Astrocyte (in vitro differentiated cells and primary cell): Measurements from ENCODE around the gene B3GALT6. TPM values are rescaled to one million over a fixed set of nuclear protein-coding genes. Genes with fewer than 3 reads are reported as not detected.

ENCODE experiments used
- DNase-seq: peaks from one replicate; pipeline ENCODE4 v3.0.0-alpha.2; 2010; ENCODE audit warnings: low read depth
- FAIRE-seq: peaks from 2 replicates; lab custom pipeline; 2011; peaks lifted over from hg19 to GRCh38; lab: Jason Lieb, UNC
- H2AFZ ChIP-seq: 2 replicates; pipeline ENCODE4 v1.6.0; 2012; ENCODE audit warnings: low read depth, low read length, inconsistent platforms
- H3K27ac ChIP-seq: 2 replicates; pipeline ENCODE4 v1.5.1; 2011; ENCODE audit warnings: low read depth, low read length, inconsistent platforms
- H3K27me3 ChIP-seq: 2 replicates; pipeline ENCODE4 v1.6.0; 2011; ENCODE audit warnings: low read length, inconsistent platforms; ENCODE audit not compliant: insufficient read depth
- H3K36me3 ChIP-seq: 2 replicates; pipeline ENCODE4 v1.5.1; 2011; ENCODE audit warnings: low read length, inconsistent platforms; ENCODE audit not compliant: insufficient read depth
- H3K4me1 ChIP-seq: 2 replicates; pipeline ENCODE4 v1.5.1; 2011; ENCODE audit warnings: low read length, inconsistent platforms; ENCODE audit not compliant: insufficient read depth
- H3K4me2 ChIP-seq: 2 replicates; pipeline ENCODE4 v1.6.0; 2012; ENCODE audit warnings: low read length, inconsistent platforms
- H3K4me3 ChIP-seq: 2 replicates; pipeline ENCODE4 v1.5.1; 2011; ENCODE audit warnings: low read depth, mild to moderate bottlenecking, low read length, inconsistent platforms; ENCODE audit not compliant: insufficient read depth
- H3K79me2 ChIP-seq: 2 replicates; pipeline ENCODE4 v1.6.0; 2012; ENCODE audit warnings: mild to moderate bottlenecking, low read length, inconsistent platforms; ENCODE audit not compliant: insufficient read depth
- H3K9ac ChIP-seq: 2 replicates; pipeline ENCODE4 v1.6.0; 2012; ENCODE audit warnings: mild to moderate bottlenecking, low read length, inconsistent platforms
- H3K9me3 ChIP-seq: 2 replicates; pipeline ENCODE4 v1.5.1; 2012; ENCODE audit warnings: low read depth, mild to moderate bottlenecking, low read length, inconsistent platforms; ENCODE audit not compliant: insufficient read depth
- H4K20me1 ChIP-seq: 2 replicates; pipeline ENCODE4 v1.6.0; 2012; ENCODE audit warnings: low read length, inconsistent platforms; ENCODE audit not compliant: insufficient read depth
- H3K27ac Mint-ChIP-seq: one replicate; pipeline ENCODE4 v1.8.0; 2021; ENCODE audit warnings: mild to moderate bottlenecking, mixed read lengths; ENCODE audit not compliant: unreplicated experiment
- H3K27me3 Mint-ChIP-seq: one replicate; pipeline ENCODE4 v1.8.0; 2021; ENCODE audit warnings: low read depth, mixed read lengths; ENCODE audit not compliant: unreplicated experiment
- H3K36me3 Mint-ChIP-seq: one replicate; pipeline ENCODE4 v1.8.0; 2021; ENCODE audit warnings: low read depth, mixed read lengths; ENCODE audit not compliant: unreplicated experiment
- H3K4me1 Mint-ChIP-seq: one replicate; pipeline ENCODE4 v1.8.0; 2021; ENCODE audit warnings: low read depth, mixed read lengths; ENCODE audit not compliant: unreplicated experiment
- H3K4me3 Mint-ChIP-seq: one replicate; pipeline ENCODE4 v1.8.0; 2021; ENCODE audit warnings: mild to moderate bottlenecking, moderate library complexity, mixed read lengths; ENCODE audit not compliant: unreplicated experiment
- H3K9me3 Mint-ChIP-seq: one replicate; pipeline ENCODE4 v1.8.0; 2021; ENCODE audit warnings: mild to moderate bottlenecking, mixed read lengths; ENCODE audit not compliant: unreplicated experiment
- EZH2 ChIP-seq: IDR thresholded peaks from 2 replicates; pipeline ENCODE4 v1.6.1; 2012; ENCODE audit warnings: mild to moderate bottlenecking, low read length, inconsistent platforms; ENCODE audit not compliant: insufficient read depth
- total RNA-seq: library from RNA; stranded (reverse); gene quantifications from 2 replicates; pipeline ENCODE4 v1.2.1, GENCODE V29; 2021
- TF ChIP-seq, protein P1 (sequence below): IDR thresholded peaks from 2 replicates; pipeline ENCODE4 v1.5.1; 2011; ENCODE audit warnings: low read depth, mild to moderate bottlenecking, inconsistent platforms, low read length, moderate library complexity; ENCODE audit not compliant: insufficient read depth

The B3GALT6 gene
- total RNA-seq, 1 donor from 2014 or later = 22.4 TPM

DNA sequence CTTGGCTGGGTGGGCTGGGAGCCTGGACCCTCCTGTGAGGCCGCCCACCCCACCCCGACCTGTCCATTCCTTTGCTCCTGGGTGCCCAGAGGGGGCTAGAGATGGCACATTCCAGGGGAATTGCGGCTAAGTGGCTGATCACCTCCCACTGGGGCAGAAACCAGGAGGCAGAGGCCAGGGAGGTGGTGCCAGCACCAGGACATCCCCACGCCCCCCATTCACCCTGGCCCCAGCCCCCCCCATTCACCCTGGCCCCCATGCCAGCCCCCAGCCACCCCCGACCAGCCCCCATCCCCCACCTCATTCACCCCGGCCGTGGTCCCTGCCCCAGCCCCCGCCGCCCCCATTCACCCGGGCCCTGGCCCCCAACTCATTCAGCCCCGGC lies 8.3 kb downstream of the B3GALT6 start:
- Histone ChIP-seq H3K4me1 (no peaks in the 10 kb centered on the region), H3K9ac (no peak overlapping the region), H2AFZ (no peak overlapping the region), H3K36me3 (no peaks in the 10 kb centered on the region), H3K27ac (no peak overlapping the region), H3K27me3 (no peaks in the 10 kb centered on the region), H3K9me3 (no peaks in the 10 kb centered on the region), H3K79me2 (no peaks in the 10 kb centered on the region), H4K20me1 (no peaks in the 10 kb centered on the region), H3K4me2 (no peak overlapping the region), H3K4me3 (no peak overlapping the region)
- no peak overlapping the region for H3K4me3 Mint-ChIP-seq
- H3K4me1 Mint-ChIP-seq = no peaks in the 10 kb centered on the region
- TF ChIP-seq, protein P1, sequence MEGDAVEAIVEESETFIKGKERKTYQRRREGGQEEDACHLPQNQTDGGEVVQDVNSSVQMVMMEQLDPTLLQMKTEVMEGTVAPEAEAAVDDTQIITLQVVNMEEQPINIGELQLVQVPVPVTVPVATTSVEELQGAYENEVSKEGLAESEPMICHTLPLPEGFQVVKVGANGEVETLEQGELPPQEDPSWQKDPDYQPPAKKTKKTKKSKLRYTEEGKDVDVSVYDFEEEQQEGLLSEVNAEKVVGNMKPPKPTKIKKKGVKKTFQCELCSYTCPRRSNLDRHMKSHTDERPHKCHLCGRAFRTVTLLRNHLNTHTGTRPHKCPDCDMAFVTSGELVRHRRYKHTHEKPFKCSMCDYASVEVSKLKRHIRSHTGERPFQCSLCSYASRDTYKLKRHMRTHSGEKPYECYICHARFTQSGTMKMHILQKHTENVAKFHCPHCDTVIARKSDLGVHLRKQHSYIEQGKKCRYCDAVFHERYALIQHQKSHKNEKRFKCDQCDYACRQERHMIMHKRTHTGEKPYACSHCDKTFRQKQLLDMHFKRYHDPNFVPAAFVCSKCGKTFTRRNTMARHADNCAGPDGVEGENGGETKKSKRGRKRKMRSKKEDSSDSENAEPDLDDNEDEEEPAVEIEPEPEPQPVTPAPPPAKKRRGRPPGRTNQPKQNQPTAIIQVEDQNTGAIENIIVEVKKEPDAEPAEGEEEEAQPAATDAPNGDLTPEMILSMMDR = no peak
- no peak for TF ChIP-seq EZH2
- FAIRE-seq = no peak
- H3K27me3 Mint-ChIP-seq = no peaks in the 10 kb centered on the region
- H3K9me3 Mint-ChIP-seq = no peaks in the 10 kb centered on the region
- DNase-seq = no peak
- H3K27ac Mint-ChIP-seq = no peak overlapping the region
- H3K36me3 Mint-ChIP-seq = no peaks in the 10 kb centered on the region

DNA sequence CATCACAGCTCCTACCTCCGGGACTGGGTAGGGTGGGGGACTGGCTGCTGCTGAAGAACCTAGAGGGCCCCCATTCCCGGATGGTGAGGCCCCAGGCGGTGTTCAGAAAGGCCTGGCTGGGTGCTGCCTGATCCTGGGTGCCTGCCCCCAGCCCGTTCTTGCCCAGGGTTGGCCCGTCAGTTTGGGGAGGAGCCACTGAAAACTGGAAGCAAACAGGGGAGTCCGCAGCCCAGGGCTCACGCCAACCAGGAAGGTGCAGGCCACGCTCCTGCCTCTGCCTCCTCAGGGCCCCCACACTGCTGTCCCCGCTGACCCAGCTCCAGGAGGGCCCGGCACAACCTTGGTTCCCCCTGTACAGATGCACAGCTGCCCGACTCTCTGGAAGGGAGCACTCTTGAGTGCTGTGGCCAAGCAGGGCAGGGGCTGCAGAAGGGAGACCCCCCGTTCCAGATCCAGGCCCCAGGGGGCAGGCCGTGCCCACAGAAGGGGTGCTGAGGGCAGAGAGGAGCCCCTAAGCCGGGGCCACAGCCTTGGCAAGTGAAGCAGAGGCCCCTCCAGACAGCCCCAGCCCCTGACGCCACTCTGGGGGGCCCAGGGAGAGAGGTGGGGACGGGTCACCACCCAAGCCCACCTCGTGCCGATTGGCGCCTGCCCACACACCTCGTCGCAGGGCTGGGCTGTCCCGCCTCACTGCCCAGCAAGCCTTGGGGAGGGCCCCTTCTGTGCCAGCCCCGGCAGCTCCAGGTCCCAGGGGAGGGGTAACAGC lies 9.0 kb downstream of the B3GALT6 start:
- no peak overlapping the region for H3K4me2 ChIP-seq
- no peak overlapping the region for H2AFZ ChIP-seq
- DNase-seq = no peak
- TF ChIP-seq, protein P1 = no peak
- TF ChIP-seq EZH2 = no peak
- H3K9me3 ChIP-seq = no peaks in the 10 kb centered on the region
- no peaks in the 10 kb centered on the region for H3K4me1 ChIP-seq
- H3K27ac ChIP-seq = no peak overlapping the region
- no peak for FAIRE-seq
- H3K27me3 Mint-ChIP-seq = no peaks in the 10 kb centered on the region
- no peaks in the 10 kb centered on the region for H3K36me3 Mint-ChIP-seq
- H3K27me3 ChIP-seq = no peaks in the 10 kb centered on the region
- no peaks in the 10 kb centered on the region for H3K79me2 ChIP-seq
- H3K9ac ChIP-seq = no peak overlapping the region
- no peaks in the 10 kb centered on the region for H3K9me3 Mint-ChIP-seq
- H3K27ac Mint-ChIP-seq = no peak overlapping the region
- no peak overlapping the region for H3K4me3 Mint-ChIP-seq
- H3K4me1 Mint-ChIP-seq = no peaks in the 10 kb centered on the region
- no peak overlapping the region for H3K4me3 ChIP-seq
- H4K20me1 ChIP-seq = no peaks in the 10 kb centered on the region
- no peaks in the 10 kb centered on the region for H3K36me3 ChIP-seq

DNA sequence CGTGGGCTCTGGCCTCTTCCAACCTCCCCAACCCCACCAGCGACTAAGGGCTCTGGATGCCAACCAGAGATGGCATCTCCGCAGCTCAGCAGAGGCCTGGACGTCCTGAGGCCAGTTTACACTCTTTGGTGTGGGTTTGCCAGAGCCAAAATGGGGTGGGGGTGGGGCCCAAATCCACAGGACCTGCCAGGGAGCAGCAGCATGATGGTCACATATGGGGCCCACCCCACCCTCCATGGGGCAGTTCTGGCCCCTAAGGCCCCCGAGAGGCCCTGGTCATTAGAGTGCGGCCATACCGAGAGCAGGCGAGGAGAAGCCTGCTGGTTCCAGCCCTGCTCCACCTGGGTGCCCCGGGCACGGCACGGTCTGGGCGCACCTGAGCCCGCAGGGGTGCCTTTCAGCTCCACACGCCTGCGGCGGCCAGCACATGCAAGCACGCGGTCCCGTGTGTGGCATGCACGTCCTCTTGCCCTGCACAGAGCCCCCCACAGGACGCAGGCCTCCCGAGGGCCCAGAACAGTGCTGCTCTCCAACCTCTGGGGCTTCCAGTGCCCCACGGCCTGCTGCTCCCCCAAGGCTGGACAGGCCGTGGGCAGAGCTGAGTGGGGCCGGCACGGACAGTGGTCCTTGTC lies 9.7 kb downstream of the B3GALT6 start:
- H3K27ac Mint-ChIP-seq = no peak overlapping the region
- no peak overlapping the region for H3K27ac ChIP-seq
- no peaks in the 10 kb centered on the region for H3K9me3 Mint-ChIP-seq
- TF ChIP-seq, protein P1 = no peak
- TF ChIP-seq EZH2 = no peak
- H3K9ac ChIP-seq = no peak overlapping the region
- H3K36me3 Mint-ChIP-seq = no peaks in the 10 kb centered on the region
- H3K36me3 ChIP-seq = no peaks in the 10 kb centered on the region
- no peaks in the 10 kb centered on the region for H3K27me3 ChIP-seq
- H3K79me2 ChIP-seq = no peaks in the 10 kb centered on the region
- FAIRE-seq (no peak), DNase-seq (no peak)
- no peak overlapping the region for H3K4me3 Mint-ChIP-seq
- H2AFZ ChIP-seq = no peak overlapping the region
- no peaks in the 10 kb centered on the region for H3K27me3 Mint-ChIP-seq
- no peaks in the 10 kb centered on the region for H3K4me1 Mint-ChIP-seq
- no peaks in the 10 kb centered on the region for H3K4me1 ChIP-seq
- no peaks in the 10 kb centered on the region for H4K20me1 ChIP-seq
- no peak overlapping the region for H3K4me3 ChIP-seq
- H3K9me3 ChIP-seq = no peaks in the 10 kb centered on the region
- H3K4me2 ChIP-seq = no peak overlapping the region
